IMR-90 (cell line): ENCODE results near the gene TBC1D10A. TPM values are rescaled to one million over a fixed set of nuclear protein-coding genes. Genes with fewer than 3 reads are reported as not detected.

Source experiments
- ATAC-seq: fragments of 200-7000 bp; cut with Tn5 transposase; 2 replicates; pipeline ENCODE4 v1.9.1; 2020; ENCODE audit warnings: low read depth, mild to moderate bottlenecking, moderate library complexity
- BruUV-seq: library from RNA; stranded (reverse); fragments of 400-500 nt; replicated peaks from 2 replicates; lab custom pipeline; 2021; lab: Mats Ljungman, UMichigan
- CTCF ChIA-PET: fragments of 300-600 bp; formaldehyde crosslinking; extraction: SDS; loops from one replicate; lab custom pipeline; 2021; ENCODE audit warnings: antibody characterized with exemption; lab: Yijun Ruan, JAX
- POLR2A ChIA-PET: fragments of 300-600 bp; sonication (Branson Sonifier 250); formaldehyde crosslinking; loops from one replicate; lab custom pipeline; 2022; ENCODE audit warnings: antibody characterized with exemption; ENCODE audit not compliant: unreplicated experiment; lab: Charles Lee
- DNase-seq: peaks from one replicate; pipeline ENCODE4 v3.0.0; 2013
- H2AFZ ChIP-seq: replicated peaks from 2 replicates; pipeline ENCODE3; 2013; ENCODE audit warnings: low read length, mild to moderate bottlenecking; ENCODE audit not compliant: poor library complexity
- H2AK5ac ChIP-seq: 2 replicates; pipeline ENCODE4 v1.6.1; 2013; ENCODE audit warnings: low read depth, low read length, inconsistent platforms
- H2AK9ac ChIP-seq: replicated peaks from 2 replicates; pipeline ENCODE3; 2013; ENCODE audit warnings: mild to moderate bottlenecking, low read depth, low read length, moderate library complexity; ENCODE audit not compliant: poor library complexity
- H2BK120ac ChIP-seq: 2 replicates; pipeline ENCODE4 v1.6.1; 2013; ENCODE audit warnings: low read depth, low read length, inconsistent platforms
- H2BK15ac ChIP-seq: 3 replicates; pipeline ENCODE4 v1.6.1; 2013; ENCODE audit warnings: low read depth, low read length, inconsistent platforms
- H2BK20ac ChIP-seq: 2 replicates; pipeline ENCODE4 v1.6.1; 2013; ENCODE audit warnings: low read depth, mild to moderate bottlenecking, inconsistent platforms, low read length, moderate library complexity
- H2BK5ac ChIP-seq: 2 replicates; pipeline ENCODE4 v1.6.1; 2013; ENCODE audit warnings: mild to moderate bottlenecking, low read depth, low read length, inconsistent platforms; ENCODE audit not compliant: poor library complexity, severe bottlenecking
- H3K14ac ChIP-seq: replicated peaks from 2 replicates; pipeline ENCODE4 v1.6.1; 2013; ENCODE audit warnings: low read depth, low read length, inconsistent platforms
- H3K18ac ChIP-seq: 2 replicates; pipeline ENCODE4 v1.6.1; 2013; ENCODE audit warnings: low read depth, low read length, control low read depth
- H3K23ac ChIP-seq: 2 replicates; pipeline ENCODE4 v1.6.1; 2013; ENCODE audit warnings: low read depth, low read length, inconsistent platforms
- H3K27ac ChIP-seq: 2 replicates; pipeline ENCODE4 v1.5.1; 2013; ENCODE audit warnings: mild to moderate bottlenecking, control low read depth, low read length; ENCODE audit not compliant: insufficient read depth
- H3K27me3 ChIP-seq: 2 replicates; pipeline ENCODE4 v1.6.1; 2013; ENCODE audit warnings: low read length; ENCODE audit not compliant: control insufficient read depth, insufficient read depth
- H3K36me3 ChIP-seq: 2 replicates; pipeline ENCODE4 v1.6.1; 2013; ENCODE audit warnings: low read length, mixed read lengths; ENCODE audit not compliant: control insufficient read depth, insufficient read depth
- H3K4ac ChIP-seq: 2 replicates; pipeline ENCODE4 v1.6.1; 2013; ENCODE audit warnings: low read depth, low read length, inconsistent platforms
- H3K4me1 ChIP-seq: 2 replicates; pipeline ENCODE4 v1.6.1; 2013; ENCODE audit warnings: low read length, mixed read lengths; ENCODE audit not compliant: control insufficient read depth, insufficient read depth
- H3K4me2 ChIP-seq: 2 replicates; pipeline ENCODE4 v1.6.1; 2013; ENCODE audit warnings: low read depth, mild to moderate bottlenecking, control low read depth, low read length, moderate library complexity
- H3K4me3 ChIP-seq: 2 replicates; pipeline ENCODE4 v1.5.1; 2013; ENCODE audit warnings: low read depth, mild to moderate bottlenecking, control low read depth, low read length, moderate library complexity; ENCODE audit not compliant: insufficient read depth
- H3K56ac ChIP-seq: 2 replicates; pipeline ENCODE4 v1.6.1; 2013; ENCODE audit warnings: low read length, inconsistent platforms; ENCODE audit not compliant: insufficient read depth; ENCODE audit errors: extremely low read depth
- H3K79me1 ChIP-seq, 2 experiments: 2 replicates each; pipeline ENCODE4 v1.6.1; 2013; ENCODE audit warnings: low read length in 2 of 2, inconsistent platforms in 1 of 2, low read depth in 1 of 2
- H3K9ac ChIP-seq: 2 replicates; pipeline ENCODE4 v1.6.1; 2013; ENCODE audit warnings: low read depth, low read length, control low read depth
- H3K9me1 ChIP-seq: 2 replicates; pipeline ENCODE4 v1.6.1; 2013; ENCODE audit warnings: low read length, inconsistent platforms; ENCODE audit not compliant: insufficient read depth
- H3K9me3 ChIP-seq: 2 replicates; pipeline ENCODE4 v1.6.1; 2013; ENCODE audit warnings: low read length; ENCODE audit not compliant: control insufficient read depth, insufficient read depth
- H4K20me1 ChIP-seq: 2 replicates; pipeline ENCODE4 v1.6.1; 2013; ENCODE audit warnings: low read length, inconsistent platforms; ENCODE audit not compliant: insufficient read depth
- H4K5ac ChIP-seq: 2 replicates; pipeline ENCODE4 v1.6.1; 2013; ENCODE audit warnings: mild to moderate bottlenecking, low read depth, low read length, control low read depth
- H4K8ac ChIP-seq, 2 experiments: 2 replicates each; pipeline ENCODE4 v1.6.1; 2013; ENCODE audit warnings: low read depth in 2 of 2, low read length in 2 of 2, control low read depth in 1 of 2, inconsistent platforms in 1 of 2
- H4K91ac ChIP-seq: 2 replicates; pipeline ENCODE4 v1.6.1; 2013; ENCODE audit warnings: low read depth, low read length, inconsistent platforms; ENCODE audit not compliant: insufficient read depth
- CEBPB ChIP-seq: IDR thresholded peaks from 2 replicates; pipeline ENCODE4 v1.6.1; 2012; ENCODE audit warnings: low read depth, low read length, improper control_type of control experiment
- CHD1 ChIP-seq: IDR thresholded peaks from 2 replicates; pipeline ENCODE4 v1.6.1; 2012; ENCODE audit warnings: low read depth, low read length, improper control_type of control experiment
- ELK1 ChIP-seq: fragments of 150-350 bp; IDR thresholded peaks from 2 replicates; pipeline ENCODE4 v1.6.1; 2016; ENCODE audit warnings: low read depth, mild to moderate bottlenecking, low read length, moderate library complexity, borderline replicate concordance
- MAZ ChIP-seq: IDR thresholded peaks from 2 replicates; pipeline ENCODE4 v1.6.1; 2012; ENCODE audit warnings: low read depth, mild to moderate bottlenecking, low read length, improper control_type of control experiment, moderate library complexity, borderline replicate concordance
- MXI1 ChIP-seq: IDR thresholded peaks from 2 replicates; pipeline ENCODE4 v1.6.1; 2012; ENCODE audit warnings: low read depth, mild to moderate bottlenecking, low read length, moderate library complexity, borderline replicate concordance
- NFE2L2 ChIP-seq: fragments of 150-350 bp; IDR thresholded peaks from 2 replicates; pipeline ENCODE4 v1.6.1; 2016; ENCODE audit warnings: low read depth, mild to moderate bottlenecking, low read length
- RAD21 ChIP-seq: IDR thresholded peaks from 2 replicates; pipeline ENCODE4 v1.6.1; 2012; ENCODE audit warnings: low read length, improper control_type of control experiment
- WGBS, 2 experiments: methylation state at CpG; one replicate each; pipeline versions ENCODE4 v1.1.5 to v1.1.7; 2013; ENCODE audit warnings: missing lambda C conversion rate in 2 of 2; ENCODE audit not compliant: insufficient read length in 1 of 2; ENCODE audit errors: extremely low coverage in 2 of 2; 5-methylcytosine and 5-hydroxymethylcytosine counted together
- dilution Hi-C: fragments of 300-500 bp; cut with HindIII; formaldehyde crosslinking; loops from one replicate; pipeline ENCODE4 v1.14.3; 2018; ENCODE audit warnings: low sequenced_read_pairs; ENCODE audit not compliant: unreplicated experiment
- in situ Hi-C: fragments of 300-500 bp; cut with MboI; formaldehyde crosslinking; loops from 3 replicates; pipeline ENCODE4 v1.14.3; 2019; ENCODE audit warnings: low sequenced_read_pairs, inconsistent platforms, mixed read lengths
- intact Hi-C: fragments of 100-400 bp; cut with micrococcal nuclease; formaldehyde crosslinking; loops from 2 replicates; pipeline ENCODE4 v1.10.0; 2022
- polyA plus RNA-seq, 3 experiments: library from polyadenylated mRNA; depleted of rRNA; stranded (reverse); fragments of >200 nt; gene quantifications; 2 replicates each; pipeline ENCODE4 v1.2.3, GENCODE V29; 2012; ENCODE audit warnings: low replicate concordance in 1 of 3
- total RNA-seq: library from RNA; depleted of rRNA; stranded (reverse); fragments of >200 nt; gene quantifications from 2 replicates; pipeline ENCODE4 v1.2.3, GENCODE V29; 2012
- TF ChIP-seq, protein P1 (sequence below): fragments of 150-350 bp; IDR thresholded peaks from 2 replicates; pipeline ENCODE4 v1.6.1; 2017; ENCODE audit warnings: mild to moderate bottlenecking, antibody characterized with exemption, low read length, low read depth

The TBC1D10A gene
- total and polyA plus RNA-seq, 2 of the 4 experiments (the other 2 are of a cell fraction) = 16.3 to 33.1 TPM

DNA sequence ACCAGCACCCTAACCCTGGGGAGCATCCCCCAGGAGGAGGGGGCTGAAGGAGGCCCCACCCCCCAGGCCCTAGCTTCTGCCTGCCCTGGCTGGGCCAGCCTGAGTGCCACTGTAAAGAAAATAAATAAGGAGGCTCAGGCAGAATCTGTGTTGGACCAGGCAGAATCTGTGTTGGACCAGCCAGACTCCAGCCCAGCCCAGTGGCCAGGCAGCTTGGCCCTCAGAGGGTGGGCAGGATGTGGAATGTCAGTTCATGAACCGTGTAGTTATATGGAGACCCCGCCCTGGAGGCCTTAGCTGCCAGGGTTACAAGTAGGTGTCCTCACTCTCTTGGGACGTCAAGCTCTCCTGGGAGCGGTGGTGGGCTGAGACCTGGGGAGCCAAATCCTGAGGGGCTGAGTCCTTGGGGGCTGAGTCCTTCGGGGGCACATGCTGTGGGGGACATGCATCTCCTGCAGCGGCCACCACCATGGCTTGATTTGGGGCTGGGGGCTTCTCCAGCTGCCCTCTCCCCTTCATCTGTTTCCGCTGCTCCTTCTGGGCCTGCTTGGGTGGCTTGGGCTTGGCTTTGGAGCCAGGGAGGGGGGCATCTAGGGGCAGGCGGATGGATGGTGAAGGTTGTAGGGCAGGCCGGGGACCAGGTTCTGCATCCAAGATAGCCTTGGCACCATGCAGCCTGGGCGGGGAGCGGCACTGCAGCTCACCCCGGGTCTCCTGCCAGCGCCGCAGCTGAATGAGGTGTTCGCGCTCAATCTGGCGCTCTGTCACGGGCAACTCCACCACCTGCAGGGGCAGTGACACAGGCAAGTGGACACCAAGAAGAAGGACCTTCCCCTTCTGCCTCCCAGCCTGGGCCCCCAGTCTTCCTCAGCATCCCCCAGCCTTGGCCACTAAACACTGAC, 34.4 kb downstream of the TBC1D10A start:
- Histone ChIP-seq H3K23ac (no peak overlapping the region), H3K27ac (no peak overlapping the region), H3K36me3 (peaks cover 54% of the 10 kb centered on the region), H4K8ac (no peak overlapping the region), H3K9me1 (peaks cover 6% of the 10 kb centered on the region), H3K27me3 (no peaks in the 10 kb centered on the region), H3K4me1 (peaks cover 20% of the 10 kb centered on the region; the same call in 1 of the 2 replicates), H4K91ac (no peak overlapping the region), H3K9me3 (no peaks in the 10 kb centered on the region), H3K9ac (no peak overlapping the region), H3K4ac (no peak overlapping the region), H3K4me2 (no peak overlapping the region), H2BK20ac (no peak overlapping the region), H4K20me1 (peaks cover 28% of the 10 kb centered on the region), H4K5ac (no peak overlapping the region), H3K4me3 (no peak overlapping the region), H2AK5ac (no peak overlapping the region), H3K79me1 (peaks cover 0 to 10% of the 10 kb centered on the region in 2 experiments), H2BK120ac (no peak overlapping the region), H3K56ac (no peak overlapping the region), H2BK5ac (no peak overlapping the region), H2BK15ac (no peak overlapping the region), H3K18ac (no peak overlapping the region), H2AFZ (no peak overlapping the region), H2AK9ac (no peak overlapping the region), H3K14ac (no peak overlapping the region)
- ChIA-PET CTCF (no interaction called here), POLR2A (no interaction called here)
- ATAC-seq (no peak), DNase-seq (no peak)
- dilution Hi-C loops = no loop called here
- in situ Hi-C loops = no loop called here
- intact Hi-C loops = no loop called here
- WGBS, 2 experiments = 100% methylated on average over 7 of the region's 18 CpGs; no CpG with 5 or more reads in 1 of the 2 experiments
- BruUV-seq = no TSS peak
- TF ChIP-seq MAZ = no peak
- TF ChIP-seq, protein P1, sequence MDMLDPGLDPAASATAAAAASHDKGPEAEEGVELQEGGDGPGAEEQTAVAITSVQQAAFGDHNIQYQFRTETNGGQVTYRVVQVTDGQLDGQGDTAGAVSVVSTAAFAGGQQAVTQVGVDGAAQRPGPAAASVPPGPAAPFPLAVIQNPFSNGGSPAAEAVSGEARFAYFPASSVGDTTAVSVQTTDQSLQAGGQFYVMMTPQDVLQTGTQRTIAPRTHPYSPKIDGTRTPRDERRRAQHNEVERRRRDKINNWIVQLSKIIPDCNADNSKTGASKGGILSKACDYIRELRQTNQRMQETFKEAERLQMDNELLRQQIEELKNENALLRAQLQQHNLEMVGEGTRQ = no peak
- no peak for TF ChIP-seq ELK1
- no peak for TF ChIP-seq CEBPB
- no peak for TF ChIP-seq RAD21
- no peak for TF ChIP-seq CHD1
- no peak for TF ChIP-seq MXI1
- no peak for TF ChIP-seq NFE2L2
